ENCODE measurements around the gene VSIR. TPM values are rescaled to one million over a fixed set of nuclear protein-coding genes. Genes with fewer than 3 reads are reported as not detected.

The VSIR gene
- total RNA-seq, 4 donors from 2014 or later: 20.0 to 27.2 (median 21.3) TPM

DNA sequence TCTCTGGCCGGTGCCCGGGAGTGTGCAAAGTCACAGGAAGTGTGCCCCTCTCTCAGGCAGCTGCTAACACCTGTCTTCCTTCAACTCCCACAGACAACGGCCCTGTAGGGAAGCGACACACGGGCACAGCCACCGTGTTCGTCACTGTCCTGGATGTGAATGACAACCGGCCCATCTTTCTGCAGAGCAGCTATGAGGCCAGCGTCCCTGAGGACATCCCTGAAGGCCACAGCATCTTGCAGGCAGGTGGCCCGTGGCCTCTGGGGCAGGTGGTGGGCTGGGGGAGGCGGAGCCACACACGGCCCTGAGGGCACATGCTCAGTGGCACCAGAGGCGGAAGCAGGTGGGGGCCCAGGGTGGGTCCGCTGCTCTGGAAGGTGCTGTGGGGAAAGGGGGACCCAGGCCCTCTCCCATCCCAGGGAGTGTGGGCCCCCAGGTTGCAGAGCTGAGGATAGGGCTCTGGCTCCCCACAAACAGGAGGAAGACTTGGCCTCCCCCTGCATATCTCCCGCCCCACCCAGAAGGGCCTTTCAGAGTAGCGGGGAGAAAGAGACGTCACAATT lies 60.7 kb downstream of the VSIR start:
- H3K27ac ChIP-seq: peak overlapping the region; percentile 61 to 76 (median 68)
- 72 to 88% methylated on average over 8 to 17 of the region's 17 CpGs for WGBS, 2 donors
- no peak for DNase-seq
- no peaks in the 10 kb centered on the region for H3K27me3 ChIP-seq
- no peaks in the 10 kb centered on the region for H3K36me3 ChIP-seq
- H3K9me3 ChIP-seq: no peaks in the 10 kb centered on the region
- intact Hi-C loops (cut with DNase I): no loop called here
- H3K4me3 ChIP-seq (replicated peaks in 1 of 3): no peak overlapping the region
- TF ChIP-seq, protein P1, sequence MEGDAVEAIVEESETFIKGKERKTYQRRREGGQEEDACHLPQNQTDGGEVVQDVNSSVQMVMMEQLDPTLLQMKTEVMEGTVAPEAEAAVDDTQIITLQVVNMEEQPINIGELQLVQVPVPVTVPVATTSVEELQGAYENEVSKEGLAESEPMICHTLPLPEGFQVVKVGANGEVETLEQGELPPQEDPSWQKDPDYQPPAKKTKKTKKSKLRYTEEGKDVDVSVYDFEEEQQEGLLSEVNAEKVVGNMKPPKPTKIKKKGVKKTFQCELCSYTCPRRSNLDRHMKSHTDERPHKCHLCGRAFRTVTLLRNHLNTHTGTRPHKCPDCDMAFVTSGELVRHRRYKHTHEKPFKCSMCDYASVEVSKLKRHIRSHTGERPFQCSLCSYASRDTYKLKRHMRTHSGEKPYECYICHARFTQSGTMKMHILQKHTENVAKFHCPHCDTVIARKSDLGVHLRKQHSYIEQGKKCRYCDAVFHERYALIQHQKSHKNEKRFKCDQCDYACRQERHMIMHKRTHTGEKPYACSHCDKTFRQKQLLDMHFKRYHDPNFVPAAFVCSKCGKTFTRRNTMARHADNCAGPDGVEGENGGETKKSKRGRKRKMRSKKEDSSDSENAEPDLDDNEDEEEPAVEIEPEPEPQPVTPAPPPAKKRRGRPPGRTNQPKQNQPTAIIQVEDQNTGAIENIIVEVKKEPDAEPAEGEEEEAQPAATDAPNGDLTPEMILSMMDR (IDR thresholded peaks at IDR 0.05): no peak
- TF ChIP-seq POLR2A (IDR thresholded peaks at IDR 0.05): no peak
- H3K4me1 ChIP-seq: peaks cover 16 to 30% of the 10 kb centered on the region in 2 donors

- no peak for TF ChIP-seq POLR2A (IDR thresholded peaks at IDR 0.05)
- TF ChIP-seq, protein P1 (IDR thresholded peaks at IDR 0.05): no peak
- H3K27ac ChIP-seq: peak overlapping the region in 1 of 3 donors; percentile 68
- 95 to 97% methylated on average over 2 of the region's 2 CpGs for WGBS, 2 donors
- DNase-seq: no peak
- H3K4me1 ChIP-seq: peaks cover 16 to 30% of the 10 kb centered on the region in 2 donors
- no peaks in the 10 kb centered on the region for H3K36me3 ChIP-seq
- H3K27me3 ChIP-seq: no peaks in the 10 kb centered on the region
- intact Hi-C loops (cut with DNase I): no loop called here
- H3K4me3 ChIP-seq (replicated peaks in 1 of 3): no peak overlapping the region
- H3K9me3 ChIP-seq: no peaks in the 10 kb centered on the region
Measured at GRCh38 chr10:71712170-71712569, 61.1 kb downstream of the VSIR start.

DNA sequence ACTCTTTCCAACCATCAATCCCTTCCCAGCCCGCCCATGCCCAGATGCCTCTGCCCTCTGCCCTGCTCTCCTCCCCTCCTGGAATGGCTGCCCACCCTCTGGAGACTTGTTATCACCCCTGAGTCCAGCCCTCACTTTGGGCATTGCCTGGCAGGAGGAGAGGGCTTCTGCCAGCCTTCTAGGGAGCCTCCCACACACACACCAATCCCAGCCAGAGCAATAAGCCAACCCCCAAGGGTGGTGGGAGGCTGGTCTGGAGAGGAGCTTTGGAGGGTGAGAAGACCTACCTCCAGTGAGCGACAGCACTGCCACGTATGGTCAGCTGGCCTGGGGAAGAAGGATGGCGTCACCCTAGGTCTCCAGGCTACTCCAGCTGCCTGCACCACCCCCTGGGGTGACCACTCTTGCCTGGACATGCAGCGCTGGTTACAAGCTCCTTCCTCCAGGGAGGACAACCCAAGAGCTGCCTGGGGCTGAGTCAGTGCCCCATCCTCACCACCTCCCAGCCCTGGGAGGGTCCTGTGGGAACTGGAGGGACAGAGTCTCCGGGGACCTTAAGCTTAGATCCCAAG lies 62.2 kb downstream of the VSIR start:
- Histone ChIP-seq H3K36me3 (no peaks in the 10 kb centered on the region), H3K27me3 (no peaks in the 10 kb centered on the region), H3K4me3 (replicated peaks in 1 of 3) (no peak overlapping the region), H3K4me1 (peaks cover 16 to 30% of the 10 kb centered on the region in 2 donors), H3K27ac (no peak overlapping the region), H3K9me3 (no peaks in the 10 kb centered on the region)
- 86 to 90% methylated on average over 4 to 6 of the region's 6 CpGs for WGBS, 2 donors
- TF ChIP-seq POLR2A (IDR thresholded peaks at IDR 0.05): no peak
- no peak for DNase-seq
- intact Hi-C loops (cut with DNase I): no loop called here

- 65 to 89% methylated on average over 2 of the region's 2 CpGs for WGBS, 2 donors
- intact Hi-C loops (cut with DNase I): no loop called here
Measured at GRCh38 chr10:71710519-71710918, 62.8 kb downstream of the VSIR start.

GRCh38 chr10:71708897-71709882 lies 64.1 kb downstream of the VSIR start:
- Histone ChIP-seq H3K27ac (no peak overlapping the region), H3K9me3 (no peaks in the 10 kb centered on the region), H3K4me1 (peaks cover 12 to 17% of the 10 kb centered on the region in 2 donors), H3K36me3 (no peaks in the 10 kb centered on the region), H3K27me3 (no peaks in the 10 kb centered on the region), H3K4me3 (replicated peaks in 1 of 3) (no peak overlapping the region)
- 84% methylated on average over 16 to 28 of the region's 28 CpGs for WGBS, 2 donors
- no peak for TF ChIP-seq POLR2A (IDR thresholded peaks at IDR 0.05)
- TF ChIP-seq, protein P1 (IDR thresholded peaks at IDR 0.05): no peak
- no peak for DNase-seq
- intact Hi-C loops (cut with DNase I): loop anchor here (5.0 kb wide), 2 partner anchors 327 to 392 kb away; partner anchors contain the start of gene SLC29A3

More at GRCh38 chr10:71710519-71710918, 62.8 kb downstream of the VSIR start:
- no peak overlapping the region for H3K4me3 ChIP-seq (replicated peaks in 1 of 3)
- DNase-seq: no peak
- H3K36me3 ChIP-seq: no peaks in the 10 kb centered on the region
- H3K27ac ChIP-seq: no peak overlapping the region
- H3K27me3 ChIP-seq: no peaks in the 10 kb centered on the region
- TF ChIP-seq, protein P1 (IDR thresholded peaks at IDR 0.05): no peak
- no peak for TF ChIP-seq POLR2A (IDR thresholded peaks at IDR 0.05)
- H3K4me1 ChIP-seq: peaks cover 16 to 30% of the 10 kb centered on the region in 2 donors
- H3K9me3 ChIP-seq: no peaks in the 10 kb centered on the region
